Measurements from ENCODE around the gene SLC2A11.

- TF ChIP-seq CTCF (IDR thresholded peaks at IDR 0.05) = no peak
- no peak for TF ChIP-seq EP300 (IDR thresholded peaks at IDR 0.05)
- no peak for TF ChIP-seq REST (IDR thresholded peaks at IDR 0.05)
- no peak for TF ChIP-seq RAD21 (conservative IDR thresholded peaks at IDR 0.05 in 1 of 2, IDR thresholded peaks at IDR 0.05 in 1 of 2)
- TF ChIP-seq BHLHE40 (IDR thresholded peaks at IDR 0.05; ENCODE audit: low read depth, low read length) = no peak
- no peak for TF ChIP-seq CBX2 (IDR thresholded peaks at IDR 0.05; ENCODE audit: borderline replicate concordance, low read depth)
- no peak for TF ChIP-seq ESRRA (IDR thresholded peaks at IDR 0.05; ENCODE audit: borderline replicate concordance, low read length)
- TF ChIP-seq, protein P1, sequence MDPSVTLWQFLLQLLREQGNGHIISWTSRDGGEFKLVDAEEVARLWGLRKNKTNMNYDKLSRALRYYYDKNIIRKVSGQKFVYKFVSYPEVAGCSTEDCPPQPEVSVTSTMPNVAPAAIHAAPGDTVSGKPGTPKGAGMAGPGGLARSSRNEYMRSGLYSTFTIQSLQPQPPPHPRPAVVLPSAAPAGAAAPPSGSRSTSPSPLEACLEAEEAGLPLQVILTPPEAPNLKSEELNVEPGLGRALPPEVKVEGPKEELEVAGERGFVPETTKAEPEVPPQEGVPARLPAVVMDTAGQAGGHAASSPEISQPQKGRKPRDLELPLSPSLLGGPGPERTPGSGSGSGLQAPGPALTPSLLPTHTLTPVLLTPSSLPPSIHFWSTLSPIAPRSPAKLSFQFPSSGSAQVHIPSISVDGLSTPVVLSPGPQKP (IDR thresholded peaks at IDR 0.05; ENCODE audit: low read depth, low read length) = no peak
- TF ChIP-seq FOSB (CRISPR knock-in tag; IDR thresholded peaks at IDR 0.05) = no peak
- TF ChIP-seq MAX (IDR thresholded peaks at IDR 0.05) = no peak
These were observed 23.3 kb upstream of the SLC2A11 start for GRCh38 chr22:23834406-23834792.

Measured in A549 (cell line).